GM12878 (cell line): ENCODE measurements around the gene POLK.

Experiments used
- BCLAF1 ChIP-seq: fragments of 450-650 bp; IDR thresholded peaks from 2 replicates; pipeline ENCODE4 v1.6.1; 2017; ENCODE audit warnings: antibody characterized with exemption, mild to moderate bottlenecking, moderate library complexity
- CEBPZ ChIP-seq: fragments of 150-350 bp; IDR thresholded peaks from 2 replicates; pipeline ENCODE4 v1.6.1; 2016; ENCODE audit warnings: low read depth, low read length
- GATAD2B ChIP-seq: fragments of 450-650 bp; conservative IDR thresholded peaks from 2 replicates; pipeline ENCODE4 v1.6.1; 2017; ENCODE audit warnings: low read depth, mild to moderate bottlenecking, moderate library complexity
- HDAC6 ChIP-seq: fragments of 200-600 bp; sonication (generic); IDR thresholded peaks from one replicate; pipeline ENCODE4 v1.8.0; 2017; ENCODE audit warnings: antibody characterized with exemption; ENCODE audit not compliant: unreplicated experiment
- JUND ChIP-seq: IDR thresholded peaks from 2 replicates; pipeline ENCODE4 v1.6.1; 2012; ENCODE audit warnings: low read depth, mild to moderate bottlenecking, low read length, improper control_type of control experiment, moderate library complexity
- POLR2A ChIP-seq: IDR thresholded peaks from 2 replicates; pipeline ENCODE4 v1.6.1; 2011; ENCODE audit warnings: low read depth, mild to moderate bottlenecking, low read length
- SMC3 ChIP-seq: IDR thresholded peaks from 2 replicates; pipeline ENCODE4 v1.6.1; 2011; ENCODE audit warnings: low read length, improper control_type of control experiment, borderline replicate concordance
- SREBF2 ChIP-seq: IDR thresholded peaks from 2 replicates; pipeline ENCODE4 v1.6.1; 2012; ENCODE audit warnings: mild to moderate bottlenecking, low read length
- TAF1 ChIP-seq: IDR thresholded peaks from 2 replicates; pipeline ENCODE4 v1.6.1; 2011; ENCODE audit warnings: mild to moderate bottlenecking, low read depth, low read length, borderline replicate concordance
- TF ChIP-seq, protein P1 (sequence below), 3 experiments: IDR thresholded peaks in 2 of 3; conservative IDR thresholded peaks in 1 of 3; 2 replicates each; pipeline ENCODE4 v1.5.1; 2011; ENCODE audit warnings: low read depth in 3 of 3, low read length in 3 of 3, mild to moderate bottlenecking in 3 of 3, control low read depth in 2 of 3, moderate library complexity in 2 of 3, inconsistent platforms in 1 of 3, mixed read lengths in 1 of 3; ENCODE audit not compliant: control insufficient read depth in 2 of 3, insufficient read depth in 1 of 3; ENCODE audit errors: extremely low read depth in 1 of 3
- TF ChIP-seq, protein P2 (sequence below): fragments of 450-650 bp; IDR thresholded peaks from 2 replicates; pipeline ENCODE4 v1.6.1; 2017; ENCODE audit warnings: mild to moderate bottlenecking, moderate library complexity

GRCh38 chr5:75611311-75612225 is 99.9 kb downstream of the POLK start, which contains the start of gene ANKDD1B:
- no peak for TF ChIP-seq POLR2A
- TF ChIP-seq CEBPZ, result no peak
- TF ChIP-seq BCLAF1, result no peak
- no peak for TF ChIP-seq SREBF2
- TF ChIP-seq HDAC6, result no peak
- TF ChIP-seq SMC3, result no peak
- no peak for TF ChIP-seq JUND
- no peak for TF ChIP-seq GATAD2B
- TF ChIP-seq TAF1, result no peak
- TF ChIP-seq, protein P1, sequence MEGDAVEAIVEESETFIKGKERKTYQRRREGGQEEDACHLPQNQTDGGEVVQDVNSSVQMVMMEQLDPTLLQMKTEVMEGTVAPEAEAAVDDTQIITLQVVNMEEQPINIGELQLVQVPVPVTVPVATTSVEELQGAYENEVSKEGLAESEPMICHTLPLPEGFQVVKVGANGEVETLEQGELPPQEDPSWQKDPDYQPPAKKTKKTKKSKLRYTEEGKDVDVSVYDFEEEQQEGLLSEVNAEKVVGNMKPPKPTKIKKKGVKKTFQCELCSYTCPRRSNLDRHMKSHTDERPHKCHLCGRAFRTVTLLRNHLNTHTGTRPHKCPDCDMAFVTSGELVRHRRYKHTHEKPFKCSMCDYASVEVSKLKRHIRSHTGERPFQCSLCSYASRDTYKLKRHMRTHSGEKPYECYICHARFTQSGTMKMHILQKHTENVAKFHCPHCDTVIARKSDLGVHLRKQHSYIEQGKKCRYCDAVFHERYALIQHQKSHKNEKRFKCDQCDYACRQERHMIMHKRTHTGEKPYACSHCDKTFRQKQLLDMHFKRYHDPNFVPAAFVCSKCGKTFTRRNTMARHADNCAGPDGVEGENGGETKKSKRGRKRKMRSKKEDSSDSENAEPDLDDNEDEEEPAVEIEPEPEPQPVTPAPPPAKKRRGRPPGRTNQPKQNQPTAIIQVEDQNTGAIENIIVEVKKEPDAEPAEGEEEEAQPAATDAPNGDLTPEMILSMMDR (IDR thresholded peaks at IDR 0.05 in 2 of 3, conservative IDR thresholded peaks at IDR 0.05 in 1 of 3; ENCODE audit: control insufficient read depth in 2 of 3, extremely low read depth in 1 of 3, insufficient read depth in 1 of 3, low read depth in 3 of 3, low read length in 3 of 3), result no peak
- TF ChIP-seq, protein P2, sequence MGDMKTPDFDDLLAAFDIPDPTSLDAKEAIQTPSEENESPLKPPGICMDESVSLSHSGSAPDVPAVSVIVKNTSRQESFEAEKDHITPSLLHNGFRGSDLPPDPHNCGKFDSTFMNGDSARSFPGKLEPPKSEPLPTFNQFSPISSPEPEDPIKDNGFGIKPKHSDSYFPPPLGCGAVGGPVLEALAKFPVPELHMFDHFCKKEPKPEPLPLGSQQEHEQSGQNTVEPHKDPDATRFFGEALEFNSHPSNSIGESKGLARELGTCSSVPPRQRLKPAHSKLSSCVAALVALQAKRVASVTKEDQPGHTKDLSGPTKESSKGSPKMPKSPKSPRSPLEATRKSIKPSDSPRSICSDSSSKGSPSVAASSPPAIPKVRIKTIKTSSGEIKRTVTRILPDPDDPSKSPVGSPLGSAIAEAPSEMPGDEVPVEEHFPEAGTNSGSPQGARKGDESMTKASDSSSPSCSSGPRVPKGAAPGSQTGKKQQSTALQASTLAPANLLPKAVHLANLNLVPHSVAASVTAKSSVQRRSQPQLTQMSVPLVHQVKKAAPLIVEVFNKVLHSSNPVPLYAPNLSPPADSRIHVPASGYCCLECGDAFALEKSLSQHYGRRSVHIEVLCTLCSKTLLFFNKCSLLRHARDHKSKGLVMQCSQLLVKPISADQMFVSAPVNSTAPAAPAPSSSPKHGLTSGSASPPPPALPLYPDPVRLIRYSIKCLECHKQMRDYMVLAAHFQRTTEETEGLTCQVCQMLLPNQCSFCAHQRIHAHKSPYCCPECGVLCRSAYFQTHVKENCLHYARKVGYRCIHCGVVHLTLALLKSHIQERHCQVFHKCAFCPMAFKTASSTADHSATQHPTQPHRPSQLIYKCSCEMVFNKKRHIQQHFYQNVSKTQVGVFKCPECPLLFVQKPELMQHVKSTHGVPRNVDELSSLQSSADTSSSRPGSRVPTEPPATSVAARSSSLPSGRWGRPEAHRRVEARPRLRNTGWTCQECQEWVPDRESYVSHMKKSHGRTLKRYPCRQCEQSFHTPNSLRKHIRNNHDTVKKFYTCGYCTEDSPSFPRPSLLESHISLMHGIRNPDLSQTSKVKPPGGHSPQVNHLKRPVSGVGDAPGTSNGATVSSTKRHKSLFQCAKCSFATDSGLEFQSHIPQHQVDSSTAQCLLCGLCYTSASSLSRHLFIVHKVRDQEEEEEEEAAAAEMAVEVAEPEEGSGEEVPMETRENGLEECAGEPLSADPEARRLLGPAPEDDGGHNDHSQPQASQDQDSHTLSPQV, result no peak
